ENCODE results near the gene FURIN.

- TF ChIP-seq GATA2 (IDR thresholded peaks at IDR 0.05; ENCODE audit: low read depth, low read length), result no peak
- no peak for TF ChIP-seq GATA3 (IDR thresholded peaks at IDR 0.05; ENCODE audit: low read depth, low read length)
These were observed 39.6 kb downstream of the FURIN start for GRCh38 chr15:90907838-90908507.

Data from SH-SY5Y (cell line).